ENCODE results near the gene EMILIN3.

DNA sequence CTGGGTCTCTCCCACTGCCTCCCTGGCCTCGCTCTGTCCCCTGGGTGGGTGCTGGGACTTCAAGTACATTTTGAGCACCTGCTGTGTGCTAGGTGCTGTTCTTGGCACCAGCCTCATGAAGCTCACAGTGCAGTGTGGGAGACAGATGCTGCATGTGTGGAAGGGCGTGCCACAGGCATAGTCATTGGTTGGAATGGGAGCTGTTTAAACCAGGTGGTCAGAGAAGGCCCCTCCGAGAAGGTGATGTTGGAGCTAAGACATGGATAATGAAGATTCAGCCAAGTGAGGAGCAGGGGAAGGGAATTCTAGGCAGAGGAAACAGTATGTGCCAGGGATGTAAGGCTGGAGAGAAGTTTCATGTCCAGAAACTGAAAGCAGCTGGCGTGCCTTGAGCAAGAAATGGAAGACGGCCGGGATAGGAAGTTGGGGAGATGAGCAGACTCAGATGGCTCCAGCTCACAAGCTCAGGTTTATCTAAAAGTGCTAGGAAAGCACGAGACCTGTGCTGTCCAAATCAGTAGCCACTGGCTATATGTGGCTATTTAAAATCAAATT lies 16.1 kb downstream of the EMILIN3 start:
- TF ChIP-seq FOXK2 (IDR thresholded peaks at IDR 0.05) (no peak), SP1 (IDR thresholded peaks at IDR 0.05) (no peak), TARDBP (IDR thresholded peaks at IDR 0.05) (no peak), L3MBTL2 (conservative IDR thresholded peaks at IDR 0.05) (no peak), ZNF384 (IDR thresholded peaks at IDR 0.05) (no peak), NFRKB (IDR thresholded peaks at IDR 0.05) (no peak), ELF4 (IDR thresholded peaks at IDR 0.05) (no peak), BHLHE40 (IDR thresholded peaks at IDR 0.05; ENCODE audit: borderline replicate concordance) (no peak)

Data from HEK293T (cell line).